Measurements from ENCODE around the gene STK24. TPM values are rescaled to one million over a fixed set of nuclear protein-coding genes. Genes with fewer than 3 reads are reported as not detected.
"Not testable (repeated sequence)": the region's sequence is repeated elsewhere in the genome, so short reads cannot be mapped to it uniquely, and the experiment has no call there.

The STK24 gene
- total and polyA plus RNA-seq, 2 of the 4 experiments (the other 2 are of a cell fraction), result 29.2 to 43.4 TPM

GRCh38 chr13:98626298-98626935 is 49.5 kb upstream of the STK24 start (continued):
- TF ChIP-seq ELK1 (IDR thresholded peaks at IDR 0.05; ENCODE audit: borderline replicate concordance, low read depth, low read length) (no peak), RAD21 (IDR thresholded peaks at IDR 0.05; ENCODE audit: low read length) (no peak), MAZ (IDR thresholded peaks at IDR 0.05; ENCODE audit: borderline replicate concordance, low read depth, low read length) (no peak), SMC3 (IDR thresholded peaks at IDR 0.05; ENCODE audit: low read depth, low read length) (no peak), RFX5 (IDR thresholded peaks at IDR 0.05; ENCODE audit: low read depth, low read length) (no peak)

GRCh38 chr13:98624589-98624988 is 47.7 kb upstream of the STK24 start:
- H2BK120ac ChIP-seq (ENCODE audit: low read depth, low read length); H3K14ac ChIP-seq (replicated peaks; ENCODE audit: low read depth, low read length); H3K36me3 ChIP-seq (ENCODE audit: control insufficient read depth, insufficient read depth, low read length); ATAC-seq (ENCODE audit: low read depth); dilution Hi-C loops (cut with HindIII; ENCODE audit: low sequenced_read_pairs, unreplicated experiment); H3K27ac ChIP-seq (ENCODE audit: insufficient read depth, low read length); H3K4me3 ChIP-seq (ENCODE audit: insufficient read depth, low read depth, low read length); H3K4me1 ChIP-seq (ENCODE audit: control insufficient read depth, insufficient read depth, low read length); POLR2A ChIA-PET (ENCODE audit: unreplicated experiment); H2AK5ac ChIP-seq (ENCODE audit: low read depth, low read length); H2AK9ac ChIP-seq (replicated peaks; ENCODE audit: low read depth, low read length, poor library complexity); CTCF ChIA-PET; H4K8ac ChIP-seq (ENCODE audit: low read depth in 2 of 2, low read length in 2 of 2); DNase-seq; H3K4ac ChIP-seq (ENCODE audit: low read depth, low read length); H3K56ac ChIP-seq (ENCODE audit: extremely low read depth, insufficient read depth, low read length); H2BK20ac ChIP-seq (ENCODE audit: low read depth, low read length); H3K9me3 ChIP-seq (ENCODE audit: control insufficient read depth, insufficient read depth, low read length); H3K9ac ChIP-seq (ENCODE audit: low read depth, low read length); intact Hi-C loops (cut with micrococcal nuclease); H3K18ac ChIP-seq (ENCODE audit: low read depth, low read length); H3K4me2 ChIP-seq (ENCODE audit: low read depth, low read length); H3K9me1 ChIP-seq (ENCODE audit: insufficient read depth, low read length); H2BK5ac ChIP-seq (ENCODE audit: low read depth, low read length, poor library complexity, severe bottlenecking); in situ Hi-C loops (cut with MboI; ENCODE audit: low sequenced_read_pairs); H2AFZ ChIP-seq (replicated peaks; ENCODE audit: low read length, poor library complexity); BruUV-seq (replicated peaks); H2BK15ac ChIP-seq (ENCODE audit: low read depth, low read length); H4K91ac ChIP-seq (ENCODE audit: insufficient read depth, low read depth, low read length); H4K5ac ChIP-seq (ENCODE audit: low read depth, low read length); H3K23ac ChIP-seq (ENCODE audit: low read depth, low read length); H4K20me1 ChIP-seq (ENCODE audit: insufficient read depth, low read length); H3K79me1 ChIP-seq (ENCODE audit: low read depth in 1 of 2, low read length in 2 of 2): not testable (repeated sequence)
- no CpG with 5 or more reads among the region's 5 CpGs for WGBS, 2 experiments (ENCODE audit: extremely low coverage in 2 of 2, insufficient read length in 1 of 2)
- peaks cover 13% of the 10 kb centered on the region for H3K27me3 ChIP-seq (ENCODE audit: control insufficient read depth, insufficient read depth, low read length)
